Keratinocyte (primary cell): ENCODE results near the gene ZNF787. TPM values are rescaled to one million over a fixed set of nuclear protein-coding genes. Genes with fewer than 3 reads are reported as not detected.

Experiments used
- DNase-seq: peaks from one replicate; pipeline ENCODE4 v3.0.0-alpha.2; 2011; ENCODE audit warnings: low read depth, missing footprints, low spot score
- FAIRE-seq: peaks from 2 replicates; lab custom pipeline; 2011; peaks lifted over from hg19 to GRCh38; lab: Jason Lieb, UNC
- H2AFZ ChIP-seq: 2 replicates; pipeline ENCODE4 v1.6.0; 2012; ENCODE audit warnings: low read length, control low read depth, inconsistent platforms; ENCODE audit not compliant: control insufficient read depth
- H3K27ac ChIP-seq: 2 replicates; pipeline ENCODE4 v1.5.1; 2011; ENCODE audit warnings: low read length; ENCODE audit not compliant: control insufficient read depth, insufficient read depth
- H3K27me3 ChIP-seq: 3 replicates; pipeline ENCODE4 v1.6.0; 2011; ENCODE audit warnings: low read length; ENCODE audit not compliant: control insufficient read depth, insufficient read depth; ENCODE audit errors: extremely low read depth
- H3K36me3 ChIP-seq, 2 experiments: 2 replicates in 1 of 2; 3 replicates in 1 of 2; pipeline ENCODE4 v1.5.1; 2011; ENCODE audit warnings: low read length in 2 of 2, mild to moderate bottlenecking in 1 of 2; ENCODE audit not compliant: control insufficient read depth in 2 of 2, insufficient read depth in 2 of 2; ENCODE audit errors: extremely low read depth in 1 of 2
- H3K4me1 ChIP-seq: 3 replicates; pipeline ENCODE4 v1.5.1; 2011; ENCODE audit warnings: low read length; ENCODE audit not compliant: control insufficient read depth, insufficient read depth; ENCODE audit errors: extremely low read depth
- H3K4me2 ChIP-seq: 3 replicates; pipeline ENCODE4 v1.6.0; 2011; ENCODE audit warnings: low read depth, low read length; ENCODE audit not compliant: control insufficient read depth, insufficient read depth; ENCODE audit errors: extremely low read depth
- H3K4me3 ChIP-seq, 3 experiments: fragments of 200-600 bp in 1 of 3; sonication (generic) in 1 of 3; 2 replicates in 2 of 3; 3 replicates in 1 of 3; pipeline ENCODE4 v1.5.1; 2011 to 2016; ENCODE audit warnings: low read length in 3 of 3, mild to moderate bottlenecking in 3 of 3, control low read depth in 2 of 3, inconsistent platforms in 1 of 3, low read depth in 1 of 3, mixed read lengths in 1 of 3, mixed run types in 1 of 3, moderate library complexity in 1 of 3; ENCODE audit not compliant: control insufficient read depth in 2 of 3, insufficient read depth in 2 of 3; ENCODE audit errors: extremely low read depth in 1 of 3
- H3K79me2 ChIP-seq: 2 replicates; pipeline ENCODE4 v1.6.0; 2012; ENCODE audit warnings: low read length; ENCODE audit not compliant: control insufficient read depth, insufficient read depth
- H3K9ac ChIP-seq: 3 replicates; pipeline ENCODE4 v1.6.0; 2011; ENCODE audit warnings: low read length; ENCODE audit not compliant: control insufficient read depth, insufficient read depth; ENCODE audit errors: extremely low read depth
- H3K9me1 ChIP-seq: 3 replicates; pipeline ENCODE4 v1.6.0; 2011; ENCODE audit warnings: low read length; ENCODE audit not compliant: control insufficient read depth, insufficient read depth; ENCODE audit errors: extremely low read depth
- H3K9me3 ChIP-seq: 2 replicates; pipeline ENCODE4 v1.5.1; 2012; ENCODE audit warnings: low read depth, low read length; ENCODE audit not compliant: control insufficient read depth
- H4K20me1 ChIP-seq: 3 replicates; pipeline ENCODE4 v1.6.0; 2011; ENCODE audit warnings: low read length; ENCODE audit not compliant: control insufficient read depth, insufficient read depth; ENCODE audit errors: extremely low read depth
- EZH2 ChIP-seq: IDR thresholded peaks from one replicate; pipeline ENCODE4 v1.6.1; 2012; ENCODE audit warnings: inconsistent platforms, mild to moderate bottlenecking, low read length, moderate library complexity
- dilution Hi-C: fragments of 300-500 bp; cut with MboI; formaldehyde crosslinking; loops from one replicate; pipeline ENCODE4 v1.7.0; 2020; ENCODE audit warnings: low sequenced_read_pairs; ENCODE audit not compliant: extremely low pct_ligation_motif_present
- polyA plus RNA-seq, 5 experiments: library from polyadenylated mRNA; depleted of rRNA in 3 of 5; stranded (reverse) in 3 of 5; stranded (forward) in 1 of 5; unstranded in 1 of 5; fragments of >200 nt; gene quantifications; 1 replicate in 1 of 5; 2 replicates in 3 of 5; 3 replicates in 1 of 5; pipeline versions ENCODE4 v1.2.1 to v1.2.3, GENCODE V29; 2011 to 2012; ENCODE audit warnings: missing spikeins in 2 of 5, low read depth in 1 of 5, low replicate concordance in 1 of 5
- TF ChIP-seq, protein P1 (sequence below), 3 experiments: IDR thresholded peaks in 1 of 3; conservative IDR thresholded peaks in 1 of 3; optimal IDR thresholded peaks in 1 of 3; 2 replicates in 2 of 3; 3 replicates in 1 of 3; pipeline versions ENCODE3 to v1.5.1; 2011; ENCODE audit warnings: low read length in 3 of 3, mild to moderate bottlenecking in 3 of 3, moderate library complexity in 2 of 3, control low read depth in 1 of 3, inconsistent platforms in 1 of 3; ENCODE audit not compliant: insufficient read depth in 2 of 3; ENCODE audit errors: extremely low read depth in 1 of 3

ZNF787 gene
- polyA plus RNA-seq, 1 donor (not counting 4 experiments of a cell fraction or from before 2014, with no cell fraction given): 5.6 TPM

DNA sequence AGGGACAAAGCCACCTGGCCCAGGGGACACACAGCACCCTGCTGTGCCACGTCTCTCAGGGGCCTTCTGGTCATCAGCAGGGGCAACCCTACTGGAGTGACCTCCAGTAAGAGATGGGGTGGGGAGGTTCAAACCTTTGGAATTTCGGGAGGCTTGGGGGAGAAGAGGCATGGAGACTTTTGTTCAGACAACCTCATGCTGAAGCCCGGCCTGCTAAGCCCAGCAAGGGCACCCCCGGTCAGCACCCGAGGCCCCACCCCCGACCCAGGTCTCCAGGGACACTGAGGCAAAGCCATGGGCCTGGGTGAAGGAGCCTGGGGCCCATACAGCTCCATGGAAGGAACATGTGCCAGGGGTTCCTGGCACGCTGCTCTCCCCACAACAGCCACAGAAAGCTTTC lies 23.3 kb downstream of the ZNF787 start:
- Histone ChIP-seq H3K9me1 (no peaks in the 10 kb centered on the region), H3K79me2 (peaks cover 52% of the 10 kb centered on the region), H4K20me1 (peaks cover 3% of the 10 kb centered on the region), H3K27me3 (no peaks in the 10 kb centered on the region), H3K36me3 (peaks cover 12 to 18% of the 10 kb centered on the region in 2 experiments), H3K4me1 (no peaks in the 10 kb centered on the region), H3K9me3 (no peaks in the 10 kb centered on the region), H3K4me2 (no peak overlapping the region), H3K4me3 (no peak overlapping the region), H3K27ac (no peak overlapping the region), H2AFZ (no peak overlapping the region), H3K9ac (no peak overlapping the region)
- no peak for DNase-seq
- FAIRE-seq: no peak
- dilution Hi-C loops: no loop called here
- TF ChIP-seq, protein P1, sequence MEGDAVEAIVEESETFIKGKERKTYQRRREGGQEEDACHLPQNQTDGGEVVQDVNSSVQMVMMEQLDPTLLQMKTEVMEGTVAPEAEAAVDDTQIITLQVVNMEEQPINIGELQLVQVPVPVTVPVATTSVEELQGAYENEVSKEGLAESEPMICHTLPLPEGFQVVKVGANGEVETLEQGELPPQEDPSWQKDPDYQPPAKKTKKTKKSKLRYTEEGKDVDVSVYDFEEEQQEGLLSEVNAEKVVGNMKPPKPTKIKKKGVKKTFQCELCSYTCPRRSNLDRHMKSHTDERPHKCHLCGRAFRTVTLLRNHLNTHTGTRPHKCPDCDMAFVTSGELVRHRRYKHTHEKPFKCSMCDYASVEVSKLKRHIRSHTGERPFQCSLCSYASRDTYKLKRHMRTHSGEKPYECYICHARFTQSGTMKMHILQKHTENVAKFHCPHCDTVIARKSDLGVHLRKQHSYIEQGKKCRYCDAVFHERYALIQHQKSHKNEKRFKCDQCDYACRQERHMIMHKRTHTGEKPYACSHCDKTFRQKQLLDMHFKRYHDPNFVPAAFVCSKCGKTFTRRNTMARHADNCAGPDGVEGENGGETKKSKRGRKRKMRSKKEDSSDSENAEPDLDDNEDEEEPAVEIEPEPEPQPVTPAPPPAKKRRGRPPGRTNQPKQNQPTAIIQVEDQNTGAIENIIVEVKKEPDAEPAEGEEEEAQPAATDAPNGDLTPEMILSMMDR (optimal IDR thresholded peaks at IDR 0.05 in 1 of 3, IDR thresholded peaks at IDR 0.05 in 1 of 3, conservative IDR thresholded peaks at IDR 0.05 in 1 of 3; ENCODE audit: extremely low read depth in 1 of 3, insufficient read depth in 2 of 3, low read length in 3 of 3): no peak
- no peak for TF ChIP-seq EZH2

DNA sequence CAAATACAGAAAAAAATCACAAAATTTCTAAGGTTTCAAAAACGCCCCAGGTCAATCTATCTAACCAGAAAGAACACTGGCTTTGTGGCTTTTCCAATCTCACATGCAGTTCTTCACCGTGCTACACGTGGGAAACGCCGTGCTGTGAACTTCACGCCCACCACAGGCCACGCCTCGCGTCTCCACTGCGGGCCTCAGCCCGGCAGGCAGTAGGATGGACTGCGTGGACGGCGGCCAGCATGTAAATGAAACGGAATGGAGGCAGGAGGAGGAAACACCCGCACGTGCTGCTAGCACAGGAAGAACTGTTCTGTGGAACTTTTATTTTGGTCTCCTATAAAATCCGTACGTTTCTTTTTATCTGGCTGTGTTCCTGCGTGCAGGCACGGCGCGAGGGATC lies 23.8 kb downstream of the ZNF787 start:
- peaks cover 3% of the 10 kb centered on the region for H4K20me1 ChIP-seq
- FAIRE-seq: no peak

More for the DNA sequence above, 23.8 kb downstream of the ZNF787 start:
- H3K36me3 ChIP-seq: peaks cover 12 to 18% of the 10 kb centered on the region in 2 experiments
- H3K9me3 ChIP-seq: no peaks in the 10 kb centered on the region
- no peaks in the 10 kb centered on the region for H3K9me1 ChIP-seq
- no peaks in the 10 kb centered on the region for H3K4me1 ChIP-seq
- H3K4me2 ChIP-seq: no peak overlapping the region
- H3K27ac ChIP-seq: no peak overlapping the region
- H3K4me3 ChIP-seq: no peak overlapping the region
- H3K27me3 ChIP-seq: no peaks in the 10 kb centered on the region
- peaks cover 52% of the 10 kb centered on the region for H3K79me2 ChIP-seq
- DNase-seq: no peak
- TF ChIP-seq EZH2: no peak
- TF ChIP-seq, protein P1 (optimal IDR thresholded peaks at IDR 0.05 in 1 of 3, IDR thresholded peaks at IDR 0.05 in 1 of 3, conservative IDR thresholded peaks at IDR 0.05 in 1 of 3; ENCODE audit: extremely low read depth in 1 of 3, insufficient read depth in 2 of 3, low read length in 3 of 3): no peak
- dilution Hi-C loops: no loop called here
- H2AFZ ChIP-seq: no peak overlapping the region
- no peak overlapping the region for H3K9ac ChIP-seq
